Ammon's horn (tissue), 1 donor: Measurements from ENCODE around the gene SMAD3.
A peak's percentile ranks its signal among the peaks of the same experiment; 100 is the strongest.
"Not testable (repeated sequence)": the region's sequence is repeated elsewhere in the genome, so short reads cannot be mapped to it uniquely, and the experiment has no call there.

Experiments
- DNase-seq: peaks from one replicate; pipeline ENCODE4 v3.0.0-alpha.2; 2016; ENCODE audit warnings: low spot score

SMAD3 gene

GRCh38 chr15:67065531-67066005 is at the start of gene SMAD3:
SMAD3 (plus strand) TSS chr15:67065602; CDS start chr15:67066155, 553 bp downstream.
- DNase-seq = peak; percentile 87

GRCh38 chr15:67017311-67017710 is 48.1 kb upstream of the SMAD3 start:
- DNase-seq = no peak

- no peak for DNase-seq
These were observed 47.4 kb upstream of the SMAD3 start for GRCh38 chr15:67018026-67018425.

- no peak for DNase-seq
These were observed 47.0 kb upstream of the SMAD3 start for GRCh38 chr15:67018441-67018840.

- no peak for DNase-seq
These were observed 46.3 kb upstream of the SMAD3 start for GRCh38 chr15:67019069-67019468.

GRCh38 chr15:67019884-67020520 is 45.4 kb upstream of the SMAD3 start:
- DNase-seq = no peak

- not testable (repeated sequence) for DNase-seq
These were observed 44.7 kb upstream of the SMAD3 start for GRCh38 chr15:67020668-67021067.

- DNase-seq = no peak
These were observed 43.9 kb upstream of the SMAD3 start for GRCh38 chr15:67021455-67021854.

- DNase-seq = no peak
These were observed 42.8 kb upstream of the SMAD3 start for GRCh38 chr15:67022587-67023105.

- DNase-seq = no peak
These were observed 41.7 kb upstream of the SMAD3 start for GRCh38 chr15:67023517-67024313.

GRCh38 chr15:67024314-67024997 is 40.9 kb upstream of the SMAD3 start:
- DNase-seq = peak; percentile 85

GRCh38 chr15:67024998-67025368 is 40.4 kb upstream of the SMAD3 start:
- DNase-seq = no peak

GRCh38 chr15:67025719-67026609 is 39.4 kb upstream of the SMAD3 start:
- DNase-seq = no peak

GRCh38 chr15:67026610-67026967 is 38.8 kb upstream of the SMAD3 start:
- no peak for DNase-seq

GRCh38 chr15:67028440-67028839 is 37.0 kb upstream of the SMAD3 start:
- not testable (repeated sequence) for DNase-seq

GRCh38 chr15:67030036-67030762 is 35.2 kb upstream of the SMAD3 start:
- no peak for DNase-seq

- no peak for DNase-seq
These were observed 34.1 kb upstream of the SMAD3 start for GRCh38 chr15:67031331-67031730.

GRCh38 chr15:67032608-67033007 is 32.8 kb upstream of the SMAD3 start:
- DNase-seq = no peak

- no peak for DNase-seq
These were observed 32.4 kb upstream of the SMAD3 start for GRCh38 chr15:67033012-67033411.

- DNase-seq = no peak
These were observed 31.8 kb upstream of the SMAD3 start for GRCh38 chr15:67033571-67034044.

GRCh38 chr15:67035886-67036285 is 29.5 kb upstream of the SMAD3 start:
- DNase-seq = no peak
